K562 (cell line): ENCODE data around the gene SHF. TPM values are rescaled to one million over a fixed set of nuclear protein-coding genes. Genes with fewer than 3 reads are reported as not detected.

Experiments used
- ATAC-seq: fragments of 200-7000 bp; cut with Tn5 transposase; 3 replicates; pipeline ENCODE4 v1.9.1; 2020; ENCODE audit warnings: moderate library complexity
- BruUV-seq: library from RNA; stranded (reverse); fragments of 400-500 nt; replicated peaks from 2 replicates; lab custom pipeline; 2021; lab: Mats Ljungman, UMichigan
- CTCF ChIA-PET: fragments of 300-600 bp; formaldehyde crosslinking; extraction: SDS; loops from one replicate; lab custom pipeline; 2021; ENCODE audit warnings: low intra/inter-chr PET ratio; lab: Yijun Ruan, JAX
- POLR2A ChIA-PET: fragments of 300-600, 350-650 bp; sonication (Branson Sonifier 250); formaldehyde crosslinking; extraction: SDS; loops from one replicate; lab custom pipeline; 2021; ENCODE audit warnings: antibody characterized with exemption, inconsistent platforms; lab: Yijun Ruan, JAX
- DNase-seq, 4 experiments: peaks; one replicate each; pipeline versions ENCODE4 v3.0.0 to v3.0.0-alpha.2; 2011 to 2018; ENCODE audit warnings: low spot score in 3 of 4, mixed read lengths in 3 of 4; ENCODE audit errors: extremely low read depth in 1 of 4
- FAIRE-seq: peaks from 2 replicates; lab custom pipeline; 2011; peaks lifted over from hg19 to GRCh38; lab: Jason Lieb, UNC
- H2AFZ ChIP-seq: 2 replicates; pipeline ENCODE4 v1.6.0; 2011; ENCODE audit warnings: low read depth, low read length, control low read depth, inconsistent platforms
- H3K27ac ChIP-seq: fragments of 200-600 bp; 3 replicates; pipeline ENCODE4 v1.8.0; 2011; ENCODE audit warnings: low read depth, mild to moderate bottlenecking, control low read depth, inconsistent platforms, low read length, moderate library complexity, mixed read lengths; ENCODE audit errors: extremely low read depth
- H3K27me3 ChIP-seq, 2 experiments: fragments of 300-600 bp in 1 of 2; 2 replicates in 1 of 2; 3 replicates in 1 of 2; pipeline versions ENCODE4 v1.6.0 to v1.8.0; 2011; ENCODE audit warnings: inconsistent platforms in 2 of 2, low read length in 2 of 2, mild to moderate bottlenecking in 1 of 2, mixed read lengths in 1 of 2, moderate library complexity in 1 of 2; ENCODE audit not compliant: control insufficient read depth in 2 of 2, insufficient read depth in 2 of 2
- H3K36me3 ChIP-seq: fragments of 300-600 bp; 3 replicates; pipeline ENCODE4 v1.8.0; 2011; ENCODE audit warnings: mild to moderate bottlenecking, low read length, inconsistent platforms; ENCODE audit not compliant: control insufficient read depth, insufficient read depth
- H3K4me1 ChIP-seq, 2 experiments: fragments of 200-600 bp in 1 of 2; replicated peaks in 1 of 2; 2 replicates in 1 of 2; 3 replicates in 1 of 2; pipeline versions ENCODE4 v1.5.1 to v1.8.0; 2011; ENCODE audit warnings: inconsistent platforms in 2 of 2, low read length in 2 of 2, mild to moderate bottlenecking in 1 of 2, mixed read lengths in 1 of 2, moderate library complexity in 1 of 2; ENCODE audit not compliant: control insufficient read depth in 2 of 2, insufficient read depth in 2 of 2
- H3K4me2 ChIP-seq: 2 replicates; pipeline ENCODE4 v1.6.1; 2011; ENCODE audit warnings: low read length, control low read depth, inconsistent platforms, mixed read lengths; ENCODE audit not compliant: insufficient read depth
- H3K4me3 ChIP-seq: fragments of 200-600 bp; sonication (generic), shearing (Covaris generic); 2 replicates; pipeline ENCODE4 v1.5.1; 2016; ENCODE audit warnings: control low read depth, inconsistent platforms
- H3K79me2 ChIP-seq: fragments of 200-600 bp; 3 replicates; pipeline ENCODE4 v1.8.0; 2011; ENCODE audit warnings: low read length, inconsistent platforms; ENCODE audit not compliant: control insufficient read depth, insufficient read depth
- H3K9ac ChIP-seq, 2 experiments: 2 replicates each; pipeline versions ENCODE4 v1.6.0 to v1.6.1; 2011; ENCODE audit warnings: low read depth in 2 of 2, low read length in 2 of 2, control low read depth in 1 of 2, inconsistent platforms in 1 of 2, mild to moderate bottlenecking in 1 of 2, mixed read lengths in 1 of 2; ENCODE audit not compliant: insufficient read depth in 1 of 2
- H3K9me1 ChIP-seq: one replicate; pipeline ENCODE4 v1.6.0; 2011; ENCODE audit warnings: inconsistent platforms, mild to moderate bottlenecking, low read length, moderate library complexity; ENCODE audit not compliant: control insufficient read depth, insufficient read depth
- H3K9me3 ChIP-seq: replicated peaks from 2 replicates; pipeline ENCODE4 v1.5.1; 2011; ENCODE audit warnings: low read depth, low read length, inconsistent platforms; ENCODE audit not compliant: control insufficient read depth, insufficient read depth
- H4K20me1 ChIP-seq: replicated peaks from 2 replicates; pipeline ENCODE4 v1.6.1; 2011; ENCODE audit warnings: low read length, inconsistent platforms, mixed read lengths; ENCODE audit not compliant: control insufficient read depth, insufficient read depth
- ARHGAP35 ChIP-seq: fragments of 450-650 bp; IDR thresholded peaks from 2 replicates; pipeline ENCODE4 v1.6.1; 2018; ENCODE audit not compliant: partially characterized antibody
- BHLHE40 ChIP-seq: IDR thresholded peaks from 2 replicates; pipeline ENCODE4 v1.6.1; 2011; ENCODE audit warnings: low read length, improper control_type of control experiment
- E2F6 ChIP-seq, 2 experiments: IDR thresholded peaks; 2 replicates each; pipeline ENCODE4 v1.6.1; 2011; ENCODE audit warnings: borderline replicate concordance in 1 of 2, control low read depth in 1 of 2, low read depth in 1 of 2, low read length in 1 of 2, mild to moderate bottlenecking in 1 of 2, mixed read lengths in 1 of 2, moderate library complexity in 1 of 2; ENCODE audit not compliant: insufficient read depth in 1 of 2, insufficient read length in 1 of 2, poor library complexity in 1 of 2, severe bottlenecking in 1 of 2; ENCODE audit errors: extremely low read depth in 1 of 2
- NFATC3 ChIP-seq: fragments of 450-650 bp; IDR thresholded peaks from 2 replicates; pipeline ENCODE4 v1.6.1; 2017; ENCODE audit warnings: mild to moderate bottlenecking
- PCBP2 ChIP-seq: fragments of 200-400 bp; formaldehyde crosslinking; IDR thresholded peaks from 2 replicates; pipeline ENCODE4 v1.6.1; 2018; ENCODE audit warnings: low read length, low read depth, mild to moderate bottlenecking, moderate library complexity; ENCODE audit not compliant: poor library complexity, severe bottlenecking
- PML ChIP-seq: IDR thresholded peaks from 2 replicates; pipeline ENCODE4 v1.6.1; 2012; ENCODE audit warnings: low read length, inconsistent platforms
- POLR3G ChIP-seq: IDR thresholded peaks from 2 replicates; pipeline ENCODE4 v1.6.1; 2011; ENCODE audit not compliant: insufficient read length, insufficient replicate concordance; ENCODE audit errors: extremely low read depth
- TCFL5 ChIP-seq: fragments of 250-450 bp; sonication (Bioruptor Pico); conservative IDR thresholded peaks from 2 replicates; pipeline ENCODE4 v1.6.1; 2021; ENCODE audit warnings: mild to moderate bottlenecking, moderate library complexity, matching md5 sums
- TEAD2 ChIP-seq: fragments of 450-650 bp; IDR thresholded peaks from 2 replicates; pipeline ENCODE4 v1.6.1; 2016; ENCODE audit warnings: missing genetic modification characterization, control low read depth, missing compliant biosample characterization
- TFAM ChIP-seq: fragments of 250-450 bp; sonication (Bioruptor Pico); conservative IDR thresholded peaks from 2 replicates; pipeline ENCODE4 v1.5.0; 2021; ENCODE audit warnings: mild to moderate bottlenecking, moderate library complexity
- ZNF239 ChIP-seq: fragments of 250-450 bp; sonication (Bioruptor Pico); IDR thresholded peaks from 2 replicates; pipeline ENCODE4 v1.4.0; 2020; ENCODE audit warnings: mild to moderate bottlenecking
- ZNF699 ChIP-seq: fragments of 250-450 bp; sonication (Bioruptor Pico); IDR thresholded peaks from 2 replicates; pipeline ENCODE4 v1.8.0; 2021; ENCODE audit warnings: mild to moderate bottlenecking, moderate library complexity; ENCODE audit not compliant: insufficient replicate concordance
- ZNF717 ChIP-seq: fragments of 250-450 bp; sonication (Bioruptor Pico); IDR thresholded peaks from 2 replicates; pipeline ENCODE4 v1.5.0; 2021
- WGBS: fragments of 100-300 bp; shearing (Covaris generic); methylation state at CpG from one replicate; pipeline ENCODE4 v1.1.6; 2016; ENCODE audit warnings: low coverage, mixed read lengths; ENCODE audit not compliant: insufficient coverage; ENCODE audit errors: missing lambda C conversion rate; 5-methylcytosine and 5-hydroxymethylcytosine counted together
- in situ Hi-C: fragments of 300-500 bp; cut with MboI; formaldehyde crosslinking; loops from 4 replicates; pipeline ENCODE4 v1.15.0; 2018; ENCODE audit warnings: inconsistent platforms, mixed read lengths
- intact Hi-C: fragments of 100-400 bp; cut with micrococcal nuclease; formaldehyde crosslinking; loops from 2 replicates; pipeline ENCODE4 v1.14.2; 2022
- polyA plus RNA-seq, 8 experiments: library from polyadenylated mRNA; depleted of rRNA in 4 of 8; stranded (reverse) in 5 of 8; unstranded in 3 of 8; fragments of >200 nt; fragmentation: Nextera tagmentation in 2 of 8; fragmentation: Illumina TruSeq in 1 of 8; extraction: Ambion mirVana in 2 of 8; extraction: Trizol in 1 of 8; gene quantifications; 2 replicates each; pipeline versions ENCODE4 v1.2.1 to v1.2.3, GENCODE V29; 2011 to 2014; ENCODE audit warnings: inconsistent platforms in 1 of 8, missing spikeins in 1 of 8
- total RNA-seq, 7 experiments: library from RNA; depleted of rRNA in 6 of 7; stranded (reverse); fragments of >200 nt in 6 of 7; fragmentation: Illumina TruSeq in 2 of 7; extraction: Trizol in 2 of 7; gene quantifications; 2 replicates each; pipeline versions ENCODE4 v1.2.1 to v1.2.3, GENCODE V29; 2011 to 2021; ENCODE audit warnings: low replicate concordance in 1 of 7
- TF ChIP-seq, protein P1 (sequence below): fragments of 450-650 bp; formaldehyde crosslinking; IDR thresholded peaks from 2 replicates; pipeline ENCODE4 v1.4.0; 2020; ENCODE audit warnings: mild to moderate bottlenecking, moderate library complexity
- TF ChIP-seq, protein P2 (sequence below), 2 experiments: fragments of 450-650 bp; IDR thresholded peaks; 2 replicates each; pipeline ENCODE4 v1.6.1; 2018; ENCODE audit warnings: mild to moderate bottlenecking in 2 of 2, low read depth in 1 of 2; ENCODE audit not compliant: partially characterized antibody in 2 of 2

The SHF gene
- total and polyA plus RNA-seq, 9 of the 15 experiments (the other 6 are each of a cell fraction or from before 2014, with no cell fraction given): 0.51 to 2.2 (median 0.85) TPM; not detected in 2

DNA sequence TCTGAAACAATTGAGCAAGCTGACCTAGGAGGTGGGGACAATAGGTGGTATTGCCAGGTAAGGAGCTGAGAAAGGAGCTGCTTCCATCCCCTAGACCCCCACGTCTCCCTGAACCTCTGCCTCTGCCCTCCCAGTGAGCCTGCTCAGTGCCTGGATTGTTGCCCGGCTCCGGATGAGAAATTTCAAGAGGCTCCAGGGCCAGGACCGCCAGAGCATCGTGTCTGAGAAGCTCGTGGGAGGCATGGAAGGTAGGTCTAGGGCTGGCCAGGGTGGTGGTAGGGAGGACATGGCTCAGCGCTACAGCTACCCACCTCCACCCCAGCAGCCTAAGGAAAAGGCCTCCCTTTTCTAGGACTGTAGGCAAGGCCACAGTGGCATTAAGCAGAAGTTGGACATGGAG, 44.7 kb downstream of the SHF start (continued):
- TF ChIP-seq PML (no peak), ARHGAP35 (no peak)

- intact Hi-C loops: no loop called here
- H3K4me3 ChIP-seq: no peak overlapping the region
- H3K9ac ChIP-seq: no peak overlapping the region
- H3K27ac ChIP-seq: no peak overlapping the region
- CTCF ChIA-PET: no interaction called here
- H4K20me1 ChIP-seq: 0 out of 2 replicates have a peak, but pooled peaks cover 3% of the 10 kb centered on the region
- in situ Hi-C loops: no loop called here
- no peak overlapping the region for H2AFZ ChIP-seq
- no TSS peak for BruUV-seq
- H3K9me1 ChIP-seq: no peaks in the 10 kb centered on the region
- WGBS: 6% methylated on average over 5 of the region's 5 CpGs
- H3K9me3 ChIP-seq: no peaks in the 10 kb centered on the region
- peaks cover 0 to 8% of the 10 kb centered on the region in 2 experiments; a peak in 2 of 5 replicates for H3K4me1 ChIP-seq
- no peaks in the 10 kb centered on the region for H3K36me3 ChIP-seq
- FAIRE-seq (no peak), DNase-seq (no peak), ATAC-seq (no peak)
- POLR2A ChIA-PET: interaction anchor here (0.6 kb wide), 1 partner anchor 60 kb away, joined by 3 read pairs; no protein-coding TSS in a partner anchor
- no peaks in the 10 kb centered on the region for H3K79me2 ChIP-seq
- no peak overlapping the region for H3K4me2 ChIP-seq
- peaks cover 14 to 34% of the 10 kb centered on the region in 2 experiments for H3K27me3 ChIP-seq
- no peak for TF ChIP-seq POLR3G
- TF ChIP-seq BHLHE40: no peak
- TF ChIP-seq, protein P1, sequence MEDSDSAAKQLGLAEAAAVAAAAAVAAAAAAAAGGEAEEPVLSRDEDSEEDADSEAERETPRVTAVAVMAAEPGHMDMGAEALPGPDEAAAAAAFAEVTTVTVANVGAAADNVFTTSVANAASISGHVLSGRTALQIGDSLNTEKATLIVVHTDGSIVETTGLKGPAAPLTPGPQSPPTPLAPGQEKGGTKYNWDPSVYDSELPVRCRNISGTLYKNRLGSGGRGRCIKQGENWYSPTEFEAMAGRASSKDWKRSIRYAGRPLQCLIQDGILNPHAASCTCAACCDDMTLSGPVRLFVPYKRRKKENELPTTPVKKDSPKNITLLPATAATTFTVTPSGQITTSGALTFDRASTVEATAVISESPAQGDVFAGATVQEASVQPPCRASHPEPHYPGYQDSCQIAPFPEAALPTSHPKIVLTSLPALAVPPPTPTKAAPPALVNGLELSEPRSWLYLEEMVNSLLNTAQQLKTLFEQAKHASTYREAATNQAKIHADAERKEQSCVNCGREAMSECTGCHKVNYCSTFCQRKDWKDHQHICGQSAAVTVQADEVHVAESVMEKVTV (CRISPR knock-in tag): no peak
- TF ChIP-seq PCBP2: no peak
- no peak for TF ChIP-seq ZNF699 (CRISPR knock-in tag)
- TF ChIP-seq NFATC3: no peak
- no peak for TF ChIP-seq E2F6 (IDR thresholded peaks at IDR 0.05; ENCODE audit: borderline replicate concordance in 1 of 2, extremely low read depth in 1 of 2, insufficient read depth in 1 of 2, insufficient read length in 1 of 2, low read depth in 1 of 2, low read length in 1 of 2, poor library complexity in 1 of 2, severe bottlenecking in 1 of 2)
- TF ChIP-seq TFAM (CRISPR knock-in tag): no peak
- TF ChIP-seq, protein P2, sequence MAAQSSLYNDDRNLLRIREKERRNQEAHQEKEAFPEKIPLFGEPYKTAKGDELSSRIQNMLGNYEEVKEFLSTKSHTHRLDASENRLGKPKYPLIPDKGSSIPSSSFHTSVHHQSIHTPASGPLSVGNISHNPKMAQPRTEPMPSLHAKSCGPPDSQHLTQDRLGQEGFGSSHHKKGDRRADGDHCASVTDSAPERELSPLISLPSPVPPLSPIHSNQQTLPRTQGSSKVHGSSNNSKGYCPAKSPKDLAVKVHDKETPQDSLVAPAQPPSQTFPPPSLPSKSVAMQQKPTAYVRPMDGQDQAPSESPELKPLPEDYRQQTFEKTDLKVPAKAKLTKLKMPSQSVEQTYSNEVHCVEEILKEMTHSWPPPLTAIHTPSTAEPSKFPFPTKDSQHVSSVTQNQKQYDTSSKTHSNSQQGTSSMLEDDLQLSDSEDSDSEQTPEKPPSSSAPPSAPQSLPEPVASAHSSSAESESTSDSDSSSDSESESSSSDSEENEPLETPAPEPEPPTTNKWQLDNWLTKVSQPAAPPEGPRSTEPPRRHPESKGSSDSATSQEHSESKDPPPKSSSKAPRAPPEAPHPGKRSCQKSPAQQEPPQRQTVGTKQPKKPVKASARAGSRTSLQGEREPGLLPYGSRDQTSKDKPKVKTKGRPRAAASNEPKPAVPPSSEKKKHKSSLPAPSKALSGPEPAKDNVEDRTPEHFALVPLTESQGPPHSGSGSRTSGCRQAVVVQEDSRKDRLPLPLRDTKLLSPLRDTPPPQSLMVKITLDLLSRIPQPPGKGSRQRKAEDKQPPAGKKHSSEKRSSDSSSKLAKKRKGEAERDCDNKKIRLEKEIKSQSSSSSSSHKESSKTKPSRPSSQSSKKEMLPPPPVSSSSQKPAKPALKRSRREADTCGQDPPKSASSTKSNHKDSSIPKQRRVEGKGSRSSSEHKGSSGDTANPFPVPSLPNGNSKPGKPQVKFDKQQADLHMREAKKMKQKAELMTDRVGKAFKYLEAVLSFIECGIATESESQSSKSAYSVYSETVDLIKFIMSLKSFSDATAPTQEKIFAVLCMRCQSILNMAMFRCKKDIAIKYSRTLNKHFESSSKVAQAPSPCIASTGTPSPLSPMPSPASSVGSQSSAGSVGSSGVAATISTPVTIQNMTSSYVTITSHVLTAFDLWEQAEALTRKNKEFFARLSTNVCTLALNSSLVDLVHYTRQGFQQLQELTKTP (IDR thresholded peaks at IDR 0.05; ENCODE audit: low read depth in 1 of 2, partially characterized antibody in 2 of 2): no peak
- TF ChIP-seq TEAD2: no peak
- TF ChIP-seq TCFL5 (CRISPR knock-in tag): no peak
- TF ChIP-seq ZNF717: no peak
- TF ChIP-seq ZNF239 (CRISPR knock-in tag): no peak
These were observed 46.4 kb downstream of the SHF start for GRCh38 chr15:45141386-45141785.
